OCI-LY7 (cell line): ENCODE data around the gene UBAC1. TPM values are rescaled to one million over a fixed set of nuclear protein-coding genes. Genes with fewer than 3 reads are reported as not detected.

Source experiments
- BruUV-seq: library from RNA; stranded (reverse); fragments of 400-500 nt; replicated peaks from 2 replicates; lab custom pipeline; 2021; lab: Mats Ljungman, UMichigan
- CTCF ChIA-PET: fragments of 300-600 bp; sonication (Branson Sonifier 250); formaldehyde crosslinking; loops from one replicate; lab custom pipeline; 2022; ENCODE audit warnings: antibody characterized with exemption; ENCODE audit not compliant: unreplicated experiment; lab: Charles Lee
- POLR2A ChIA-PET: fragments of 300-600 bp; sonication (Branson Sonifier 250); formaldehyde crosslinking; loops from one replicate; lab custom pipeline; 2022; ENCODE audit warnings: antibody characterized with exemption; lab: Charles Lee
- DNase-seq: peaks from one replicate; pipeline ENCODE4 v3.0.0-alpha.2; 2015; ENCODE audit warnings: low spot score
- H2AFZ ChIP-seq: fragments of 200-600 bp; sonication (generic), shearing (Covaris generic); 2 replicates; pipeline ENCODE4 v1.6.1; 2014; ENCODE audit warnings: mild to moderate bottlenecking, antibody characterized with exemption, low read length, moderate library complexity
- H3K27ac ChIP-seq: fragments of 200-600 bp; sonication (generic); 2 replicates; pipeline ENCODE4 v1.5.1; 2014; ENCODE audit warnings: mixed run types, low read depth, mild to moderate bottlenecking, moderate library complexity, low read length, inconsistent platforms; ENCODE audit not compliant: poor library complexity, severe bottlenecking
- H3K36me3 ChIP-seq: fragments of 200-600 bp; sonication (generic); 2 replicates; pipeline ENCODE4 v1.6.1; 2014; ENCODE audit warnings: mild to moderate bottlenecking, antibody characterized with exemption, low read length, moderate library complexity, mixed read lengths; ENCODE audit not compliant: insufficient read depth
- H3K4me1 ChIP-seq: fragments of 200-600 bp; sonication (generic); 2 replicates; pipeline ENCODE4 v1.5.1; 2014; ENCODE audit warnings: mild to moderate bottlenecking, low read length; ENCODE audit not compliant: insufficient read depth, poor library complexity, severe bottlenecking
- H3K4me2 ChIP-seq: fragments of 200-600 bp; sonication (generic); 2 replicates; pipeline ENCODE4 v1.6.1; 2014; ENCODE audit warnings: mild to moderate bottlenecking, low read length
- H3K4me3 ChIP-seq: fragments of 200-600 bp; sonication (generic); 2 replicates; pipeline ENCODE4 v1.5.1; 2014; ENCODE audit warnings: mild to moderate bottlenecking, low read depth, low read length; ENCODE audit not compliant: poor library complexity, severe bottlenecking
- H3K79me2 ChIP-seq: fragments of 200-600 bp; sonication (generic); 2 replicates; pipeline ENCODE4 v1.6.1; 2016; ENCODE audit warnings: low read depth, mild to moderate bottlenecking, low read length, moderate library complexity, mixed read lengths; ENCODE audit not compliant: insufficient read depth
- H3K9me2 ChIP-seq: fragments of 200-600 bp; sonication (generic); 2 replicates; pipeline ENCODE4 v1.6.1; 2016; ENCODE audit warnings: mild to moderate bottlenecking, low read length, mixed read lengths; ENCODE audit not compliant: insufficient read depth
- H3K9me3 ChIP-seq: fragments of 200-600 bp; sonication (generic); 2 replicates; pipeline ENCODE4 v1.6.1; 2014; ENCODE audit warnings: mild to moderate bottlenecking, mixed run types, low read length, mixed read lengths
- H4K20me1 ChIP-seq: fragments of 200-600 bp; sonication (generic); 2 replicates; pipeline ENCODE4 v1.6.1; 2014; ENCODE audit warnings: mild to moderate bottlenecking, antibody characterized with exemption, low read length, moderate library complexity, mixed read lengths; ENCODE audit not compliant: insufficient read depth
- CTCF ChIP-seq: fragments of 200-600 bp; sonication (generic); conservative IDR thresholded peaks from 2 replicates; pipeline ENCODE4 v1.5.1; 2014; ENCODE audit warnings: mild to moderate bottlenecking, antibody characterized with exemption, low read length, moderate library complexity, mixed read lengths
- EZH2phosphoT487 ChIP-seq: fragments of 200-600 bp; sonication (generic); IDR thresholded peaks from 2 replicates; pipeline ENCODE4 v1.6.1; 2018; ENCODE audit warnings: low read depth, borderline replicate concordance, mild to moderate bottlenecking, mixed run types, antibody characterized with exemption, low read length, moderate library complexity, mixed read lengths
- intact Hi-C: fragments of 100-400 bp; cut with micrococcal nuclease; formaldehyde crosslinking; loops from one replicate; pipeline ENCODE4 v1.10.0; 2022; ENCODE audit not compliant: unreplicated experiment
- total RNA-seq, 2 experiments: library from RNA; depleted of rRNA in 1 of 2; stranded (reverse); fragments of >200 nt in 1 of 2; shearing (Covaris generic) in 1 of 2; gene quantifications; 2 replicates each; pipeline ENCODE4 v1.2.3, GENCODE V29; 2014 to 2022

The UBAC1 gene
- total RNA-seq, 2 experiments from 2014 or later = 42.3 to 59.2 TPM

DNA sequence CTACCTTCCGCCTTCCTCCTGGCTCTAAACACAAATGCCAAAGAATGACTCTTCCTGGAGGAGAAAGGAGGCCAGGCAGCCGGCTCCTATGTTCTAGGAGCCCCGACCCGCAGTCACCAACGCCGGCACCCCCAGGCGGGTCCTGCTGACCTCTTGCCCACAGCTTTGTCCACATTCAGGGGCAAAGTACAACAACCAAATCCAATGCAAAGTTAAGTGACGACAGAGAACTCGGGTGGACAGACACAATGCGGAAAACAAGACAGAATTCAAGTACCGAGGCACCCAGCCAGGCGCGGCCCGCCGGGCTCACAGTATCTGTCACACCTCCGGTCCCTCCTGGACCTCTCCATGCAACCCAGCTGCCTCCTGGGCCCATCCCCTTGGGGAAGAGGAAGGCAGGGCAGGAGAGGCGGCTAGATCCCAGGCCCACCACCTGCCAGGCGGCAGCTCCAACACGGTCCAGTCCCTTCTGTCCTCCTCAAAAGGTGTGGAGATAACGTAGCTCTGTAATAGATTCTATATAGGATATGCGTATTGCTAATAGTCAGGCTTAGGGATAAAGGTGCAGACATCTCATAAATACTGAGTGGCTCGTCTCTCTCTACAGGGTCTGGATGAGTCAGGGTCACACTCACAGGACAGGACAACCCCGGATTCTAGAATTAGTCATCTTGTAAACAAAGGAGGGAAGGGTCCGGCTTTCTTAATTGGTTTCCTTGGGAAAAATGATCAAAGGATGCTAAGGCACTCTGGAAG lies 46.9 kb upstream of the UBAC1 start:
- no peaks in the 10 kb centered on the region for H3K9me2 ChIP-seq
- DNase-seq = no peak
- no peak for TF ChIP-seq EZH2phosphoT487
- TF ChIP-seq CTCF = no peak
- peaks cover 81% of the 10 kb centered on the region for H3K4me1 ChIP-seq
- H3K4me3 ChIP-seq = no peak overlapping the region
- no peaks in the 10 kb centered on the region for H3K9me3 ChIP-seq
- no peaks in the 10 kb centered on the region for H4K20me1 ChIP-seq
- no TSS peak for BruUV-seq
- no peak overlapping the region for H2AFZ ChIP-seq
- ChIA-PET POLR2A (no interaction called here), CTCF (interaction anchor here (0.6 kb wide), 1 partner anchor 43 kb away, joined by 6 read pairs; no protein-coding TSS in a partner anchor)
- no peak overlapping the region for H3K4me2 ChIP-seq
- no peak overlapping the region for H3K27ac ChIP-seq
- intact Hi-C loops = no loop called here
- H3K79me2 ChIP-seq = no peaks in the 10 kb centered on the region
- H3K36me3 ChIP-seq = no peaks in the 10 kb centered on the region

GRCh38 chr9:136007276-136007933 lies 46.2 kb upstream of the UBAC1 start:
- H3K36me3 ChIP-seq = no peaks in the 10 kb centered on the region
- H3K27ac ChIP-seq = no peak overlapping the region
- no TSS peak for BruUV-seq
- H2AFZ ChIP-seq = no peak overlapping the region
- peaks cover 76% of the 10 kb centered on the region for H3K4me1 ChIP-seq
- TF ChIP-seq EZH2phosphoT487 = no peak
- TF ChIP-seq CTCF = no peak
- no peak overlapping the region for H3K4me2 ChIP-seq
- no peaks in the 10 kb centered on the region for H3K79me2 ChIP-seq
- DNase-seq = no peak
- H3K9me3 ChIP-seq = no peaks in the 10 kb centered on the region
- H4K20me1 ChIP-seq = no peaks in the 10 kb centered on the region
- no peaks in the 10 kb centered on the region for H3K9me2 ChIP-seq
- ChIA-PET POLR2A (no interaction called here), CTCF (no interaction called here)
- H3K4me3 ChIP-seq = no peak overlapping the region
- intact Hi-C loops = no loop called here

- POLR2A ChIA-PET = no interaction called here
- Histone ChIP-seq H2AFZ (no peak overlapping the region), H3K36me3 (no peaks in the 10 kb centered on the region), H3K9me3 (no peaks in the 10 kb centered on the region), H3K4me1 (peaks cover 64% of the 10 kb centered on the region), H3K4me3 (no peak overlapping the region), H3K27ac (no peak overlapping the region), H3K79me2 (no peaks in the 10 kb centered on the region), H3K9me2 (no peaks in the 10 kb centered on the region), H4K20me1 (no peaks in the 10 kb centered on the region), H3K4me2 (no peak overlapping the region)
- DNase-seq = no peak
- intact Hi-C loops = no loop called here
- BruUV-seq = no TSS peak
- TF ChIP-seq EZH2phosphoT487 (no peak), CTCF (no peak)
- CTCF ChIA-PET = interaction anchor here (0.6 kb wide), 1 partner anchor 261 kb away, joined by 4 read pairs; no protein-coding TSS in a partner anchor
These were observed 45.0 kb upstream of the UBAC1 start for GRCh38 chr9:136006169-136006568.
